ENCODE measurements around the gene AP3D1.
"Not testable (repeated sequence)": the region's sequence is repeated elsewhere in the genome, so short reads cannot be mapped to it uniquely, and the experiment has no call there.

Gene AP3D1

GRCh38 chr19:2086695-2087620 lies 64.4 kb downstream of the AP3D1 start:
- H2AK5ac ChIP-seq (ENCODE audit: low read length, severe bottlenecking), result peak overlapping the region; percentile 61
- peaks cover 26 to 32% of the 10 kb centered on the region in 2 experiments for H3K36me3 ChIP-seq (ENCODE audit: control insufficient read depth in 1 of 2, insufficient read depth in 2 of 2, low read depth in 1 of 2, low read length in 2 of 2)
- 81% methylated on average over 12 of the region's 13 CpGs for WGBS
- H3K23ac ChIP-seq (ENCODE audit: low read length in 2 of 2); H3K9me3 ChIP-seq (ENCODE audit: control insufficient read depth, low read length); H2AFZ ChIP-seq (ENCODE audit: low read depth, low read length); H2BK15ac ChIP-seq (ENCODE audit: low read depth, poor library complexity, severe bottlenecking); H2BK5ac ChIP-seq (ENCODE audit: low read depth, low read length, poor library complexity, severe bottlenecking); H2BK120ac ChIP-seq (ENCODE audit: low read depth, low read length); H3K27me3 ChIP-seq (ENCODE audit: control insufficient read depth in 1 of 2, insufficient read depth in 1 of 2, low read length in 2 of 2); H3K9ac ChIP-seq (ENCODE audit: low read length); H3K4me2 ChIP-seq (ENCODE audit: low read length, poor library complexity, severe bottlenecking); H3K4ac ChIP-seq (ENCODE audit: low read depth in 1 of 2, low read length in 2 of 2); H3K4me3 ChIP-seq (ENCODE audit: insufficient read depth in 1 of 2, low read depth in 1 of 2, low read length in 2 of 2): not testable (repeated sequence)
- H3K18ac ChIP-seq (ENCODE audit: low read depth in 1 of 2, low read length in 2 of 2), result peak overlapping the region in 1 of 2 experiments; percentile 49
- H4K8ac ChIP-seq (ENCODE audit: low read length), result peak overlapping the region; percentile 60
- H2BK12ac ChIP-seq (ENCODE audit: low read length in 2 of 2), result peak overlapping the region in 1 of 2 experiments; percentile 64
- H3K4me1 ChIP-seq (ENCODE audit: control insufficient read depth, insufficient read depth, low read depth, low read length), result peaks cover 48% of the 10 kb centered on the region
- peaks cover 23% of the 10 kb centered on the region for H3K79me1 ChIP-seq (replicated peaks; ENCODE audit: low read length, poor library complexity, severe bottlenecking)
- peak overlapping the region; percentile 47 for H4K91ac ChIP-seq (ENCODE audit: low read length)
- H3K27ac ChIP-seq (ENCODE audit: low read length, poor library complexity, severe bottlenecking), result peak overlapping the region; percentile 33
- H3K14ac ChIP-seq (ENCODE audit: low read length in 2 of 2), result peak overlapping the region in 1 of 2 experiments; percentile 62
- peak; percentile 45 for DNase-seq

GRCh38 chr19:2084993-2085720 lies 66.2 kb downstream of the AP3D1 start:
- H3K23ac ChIP-seq (ENCODE audit: low read length in 2 of 2), result no peak overlapping the region
- H3K36me3 ChIP-seq (ENCODE audit: control insufficient read depth in 1 of 2, insufficient read depth in 2 of 2, low read depth in 1 of 2, low read length in 2 of 2), result peaks cover 37 to 41% of the 10 kb centered on the region in 2 experiments
- no peak overlapping the region for H2AFZ ChIP-seq (ENCODE audit: low read depth, low read length)
- H4K91ac ChIP-seq (ENCODE audit: low read length), result peak overlapping the region; percentile 91
- H3K9ac ChIP-seq (ENCODE audit: low read length), result no peak overlapping the region
- peak overlapping the region; percentile 14 for H3K4me2 ChIP-seq (ENCODE audit: low read length, poor library complexity, severe bottlenecking)
- peak overlapping the region; percentile 5 to 49 for H3K18ac ChIP-seq (ENCODE audit: low read depth in 1 of 2, low read length in 2 of 2)
- 79% methylated on average over 28 of the region's 28 CpGs for WGBS
- peak overlapping the region; percentile 66 for H4K8ac ChIP-seq (ENCODE audit: low read length)
- H3K27ac ChIP-seq (ENCODE audit: low read length, poor library complexity, severe bottlenecking), result peak overlapping the region; percentile 50
- H2BK5ac ChIP-seq (ENCODE audit: low read depth, low read length, poor library complexity, severe bottlenecking), result no peak overlapping the region
- H3K79me1 ChIP-seq (replicated peaks; ENCODE audit: low read length, poor library complexity, severe bottlenecking), result peaks cover 31% of the 10 kb centered on the region
- H3K4ac ChIP-seq (ENCODE audit: low read depth in 1 of 2, low read length in 2 of 2), result no peak overlapping the region
- peak overlapping the region; percentile 62 for H2BK15ac ChIP-seq (ENCODE audit: low read depth, poor library complexity, severe bottlenecking)
- H3K14ac ChIP-seq (ENCODE audit: low read length in 2 of 2), result no peak overlapping the region
- H3K4me1 ChIP-seq (ENCODE audit: control insufficient read depth, insufficient read depth, low read depth, low read length), result peaks cover 44% of the 10 kb centered on the region
- H2AK5ac ChIP-seq (ENCODE audit: low read length, severe bottlenecking), result peak overlapping the region; percentile 72
- DNase-seq, result peak; percentile 76
- H3K27me3 ChIP-seq (ENCODE audit: control insufficient read depth in 1 of 2, insufficient read depth in 1 of 2, low read length in 2 of 2), result no peaks in the 10 kb centered on the region
- H2BK120ac ChIP-seq (ENCODE audit: low read depth, low read length), result no peak overlapping the region
- H2BK12ac ChIP-seq (ENCODE audit: low read length in 2 of 2), result no peak overlapping the region
- no peak overlapping the region for H3K4me3 ChIP-seq (ENCODE audit: insufficient read depth in 1 of 2, low read depth in 1 of 2, low read length in 2 of 2)
- no peaks in the 10 kb centered on the region for H3K9me3 ChIP-seq (ENCODE audit: control insufficient read depth, low read length)

GRCh38 chr19:2083174-2083854 lies 68.1 kb downstream of the AP3D1 start:
- no peak overlapping the region for H2AFZ ChIP-seq (ENCODE audit: low read depth, low read length)
- no peaks in the 10 kb centered on the region for H3K27me3 ChIP-seq (ENCODE audit: control insufficient read depth in 1 of 2, insufficient read depth in 1 of 2, low read length in 2 of 2)
- no peak overlapping the region for H2BK120ac ChIP-seq (ENCODE audit: low read depth, low read length)
- no peak overlapping the region for H2AK5ac ChIP-seq (ENCODE audit: low read length, severe bottlenecking)
- no peak overlapping the region for H3K4ac ChIP-seq (ENCODE audit: low read depth in 1 of 2, low read length in 2 of 2)
- no peak overlapping the region for H3K4me3 ChIP-seq (ENCODE audit: insufficient read depth in 1 of 2, low read depth in 1 of 2, low read length in 2 of 2)
- no peak overlapping the region for H2BK15ac ChIP-seq (ENCODE audit: low read depth, poor library complexity, severe bottlenecking)
- no peak overlapping the region for H3K14ac ChIP-seq (ENCODE audit: low read length in 2 of 2)
- H2BK5ac ChIP-seq (ENCODE audit: low read depth, low read length, poor library complexity, severe bottlenecking), result no peak overlapping the region
- no peak overlapping the region for H3K9ac ChIP-seq (ENCODE audit: low read length)
- no peak overlapping the region for H3K23ac ChIP-seq (ENCODE audit: low read length in 2 of 2)
- H3K18ac ChIP-seq (ENCODE audit: low read depth in 1 of 2, low read length in 2 of 2), result no peak overlapping the region
- no peak for DNase-seq
- no peak overlapping the region for H3K27ac ChIP-seq (ENCODE audit: low read length, poor library complexity, severe bottlenecking)
- H2BK12ac ChIP-seq (ENCODE audit: low read length in 2 of 2), result no peak overlapping the region
- peaks cover 55 to 60% of the 10 kb centered on the region in 2 experiments for H3K36me3 ChIP-seq (ENCODE audit: control insufficient read depth in 1 of 2, insufficient read depth in 2 of 2, low read depth in 1 of 2, low read length in 2 of 2)
- H3K9me3 ChIP-seq (ENCODE audit: control insufficient read depth, low read length), result no peaks in the 10 kb centered on the region
- WGBS, result 95% methylated on average over 19 of the region's 20 CpGs
- H3K4me2 ChIP-seq (ENCODE audit: low read length, poor library complexity, severe bottlenecking), result no peak overlapping the region
- H3K79me1 ChIP-seq (replicated peaks; ENCODE audit: low read length, poor library complexity, severe bottlenecking), result peaks cover 46% of the 10 kb centered on the region
- H4K91ac ChIP-seq (ENCODE audit: low read length), result no peak overlapping the region
- no peak overlapping the region for H4K8ac ChIP-seq (ENCODE audit: low read length)
- peaks cover 32% of the 10 kb centered on the region for H3K4me1 ChIP-seq (ENCODE audit: control insufficient read depth, insufficient read depth, low read depth, low read length)
